Activated T-cell treated with anti-CD3 and anti-CD28 coated beads for 48 hours (primary cell): Measurements from ENCODE around the gene CD84.
"Not testable (repeated sequence)": the region's sequence is repeated elsewhere in the genome, so short reads cannot be mapped to it uniquely, and the experiment has no call there.

Experiments used
- DNase-seq: peaks from one replicate; pipeline ENCODE4 v3.0.0-alpha.2; 2020; ENCODE audit warnings: low read depth

Gene CD84

DNA sequence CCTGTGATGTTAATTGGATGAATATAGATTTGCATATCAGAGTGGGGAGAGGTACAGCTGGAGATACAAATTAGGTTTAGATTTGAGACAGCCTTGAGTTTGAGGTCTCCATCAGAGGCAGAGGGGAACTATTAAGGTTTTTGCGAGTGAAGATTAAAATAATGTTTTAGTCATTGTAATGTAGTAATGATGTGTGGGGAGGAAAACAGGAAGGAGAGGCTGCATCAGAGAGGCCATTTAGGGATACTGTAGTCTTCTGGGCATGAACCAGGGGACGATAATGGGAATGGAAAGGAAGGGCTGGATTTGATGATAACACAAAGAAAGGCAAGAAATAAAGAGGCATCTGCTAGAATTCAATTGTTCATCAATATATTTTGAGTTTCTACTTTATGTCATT lies 9.5 kb downstream of the CD84 start:
- no peak for DNase-seq

DNA sequence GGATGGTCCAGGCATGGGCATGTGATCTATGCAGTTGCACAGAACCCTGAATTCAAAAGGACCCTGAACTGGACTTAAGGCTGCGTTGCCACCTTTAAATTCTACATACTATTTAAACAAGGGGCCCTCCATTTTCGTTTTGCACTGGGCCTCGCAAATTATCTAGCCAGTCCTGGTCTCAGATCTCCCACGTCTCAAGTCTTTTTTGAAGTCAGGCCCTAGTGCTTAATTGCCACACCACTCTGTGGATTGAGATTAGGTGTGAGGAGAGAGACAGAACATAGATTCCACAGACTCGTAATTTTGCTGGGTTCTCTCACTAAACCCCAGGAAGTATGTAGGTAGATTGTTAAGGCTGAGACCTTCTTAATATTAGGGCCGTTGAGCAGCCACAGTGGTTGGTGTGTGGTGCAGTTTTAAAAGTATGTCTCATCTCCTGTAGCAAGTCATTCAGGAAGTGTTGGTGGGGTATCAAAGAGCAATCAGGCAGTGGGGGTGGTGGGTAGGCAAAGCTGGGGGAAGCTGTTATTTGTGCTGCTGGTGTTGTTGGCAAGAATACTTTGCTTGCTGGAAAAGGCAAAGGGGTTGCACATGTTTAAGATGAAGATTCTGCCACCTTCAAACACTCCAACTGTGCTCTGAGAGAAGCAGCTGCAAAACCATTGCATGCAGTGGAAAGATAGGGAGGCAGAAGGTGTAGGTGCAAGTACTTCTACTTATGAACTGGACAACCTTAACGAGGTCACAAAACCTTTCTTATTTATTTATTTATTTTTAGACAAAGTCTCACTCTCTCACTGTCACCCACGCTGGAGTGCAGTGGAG lies 11.2 kb downstream of the CD84 start:
- DNase-seq: peak; percentile 50

DNA sequence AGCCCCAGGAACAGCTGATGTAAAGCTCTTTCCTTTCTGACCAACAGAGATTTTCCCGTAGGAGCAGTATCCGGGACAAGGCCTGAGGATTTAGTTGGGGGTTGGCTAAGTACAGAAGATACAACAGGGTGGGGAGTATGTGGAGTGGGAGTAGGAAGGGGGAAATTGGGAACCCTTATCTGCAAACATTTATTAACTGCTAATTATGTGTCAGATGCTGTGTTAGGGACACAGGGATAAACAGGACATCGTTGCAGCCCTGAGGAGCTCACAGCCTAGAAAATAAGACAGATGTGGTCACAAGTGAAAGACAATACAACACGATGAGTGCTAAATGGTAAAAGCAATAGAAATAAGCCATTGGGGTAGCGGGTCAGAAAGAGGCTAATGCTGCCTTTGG lies 12.0 kb downstream of the CD84 start:
- no peak for DNase-seq

GRCh38 chr1:160565564-160565963 lies 13.7 kb downstream of the CD84 start:
- no peak for DNase-seq

GRCh38 chr1:160563230-160563629 lies 16.1 kb downstream of the CD84 start:
- not testable (repeated sequence) for DNase-seq

DNA sequence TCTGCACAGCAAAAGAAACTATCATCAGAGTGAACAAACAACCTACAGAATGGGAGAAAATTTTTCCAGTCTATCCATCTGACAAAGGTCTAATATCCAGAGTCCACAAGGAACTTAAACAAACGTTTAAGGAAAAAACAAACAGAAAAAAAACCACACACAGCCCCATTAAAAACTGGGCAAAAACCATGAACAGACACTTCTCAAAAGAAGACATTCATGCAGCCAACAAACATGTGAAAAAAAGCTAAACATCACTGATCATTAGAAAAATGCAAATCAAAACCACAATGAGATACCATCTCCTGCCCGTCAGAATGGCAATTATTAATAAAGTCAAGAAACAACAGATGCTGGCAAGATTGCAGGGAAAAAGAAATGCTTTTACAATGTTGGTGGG lies 16.6 kb downstream of the CD84 start:
- DNase-seq: not testable (repeated sequence)

- no peak for DNase-seq
Observed at GRCh38 chr1:160560806-160561205, 18.5 kb downstream of the CD84 start.

GRCh38 chr1:160560045-160560705 lies 19.1 kb downstream of the CD84 start:
- DNase-seq: no peak

DNA sequence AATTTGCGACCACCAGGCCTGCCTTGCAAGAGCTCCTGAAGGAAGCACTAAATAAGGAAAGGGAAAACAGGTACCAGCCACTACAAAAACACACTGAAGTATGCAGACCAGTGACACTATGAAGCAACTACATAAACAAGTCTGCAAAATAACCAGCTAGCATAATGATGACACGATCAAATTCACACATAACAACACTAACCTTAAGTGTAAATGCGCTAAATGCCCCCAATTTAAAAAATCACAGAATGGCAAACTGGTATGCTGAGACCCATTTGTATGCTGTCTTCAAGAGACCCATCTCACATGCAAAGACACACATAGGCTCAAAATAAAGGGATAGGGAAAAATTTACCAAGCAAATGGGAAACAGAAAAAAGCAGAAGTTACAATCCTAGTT lies 19.9 kb downstream of the CD84 start:
- not testable (repeated sequence) for DNase-seq

GRCh38 chr1:160558660-160559380 lies 20.5 kb downstream of the CD84 start:
- DNase-seq: no peak

DNA sequence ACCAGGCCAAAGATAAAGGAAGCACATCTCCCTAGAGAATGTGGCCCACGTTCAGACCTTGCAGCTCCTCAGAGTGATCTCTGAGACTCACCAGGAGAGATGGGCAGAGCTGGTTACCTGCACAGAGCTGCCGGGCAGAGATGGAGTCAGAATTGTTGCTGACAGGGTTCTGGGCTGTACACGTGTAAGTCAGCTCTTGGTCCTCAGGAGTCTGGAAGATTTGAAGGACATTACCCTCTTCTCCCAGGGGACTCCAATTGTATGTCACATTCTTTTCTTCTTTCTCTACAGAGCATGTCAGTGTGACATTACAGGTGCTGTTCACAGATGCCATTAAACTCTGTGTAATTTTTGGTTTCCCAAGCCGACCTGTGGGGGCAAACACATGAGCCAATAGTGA lies 25.5 kb downstream of the CD84 start:
- no peak for DNase-seq

- no peak for DNase-seq
Observed at GRCh38 chr1:160552425-160552824, 26.9 kb downstream of the CD84 start.

GRCh38 chr1:160550572-160551034 lies 28.7 kb downstream of the CD84 start:
- peak; percentile 63 for DNase-seq

- DNase-seq: no peak
Observed at GRCh38 chr1:160549665-160550006, 29.7 kb downstream of the CD84 start.

- DNase-seq: no peak
Observed at GRCh38 chr1:160548960-160549664, 30.2 kb downstream of the CD84 start.

DNA sequence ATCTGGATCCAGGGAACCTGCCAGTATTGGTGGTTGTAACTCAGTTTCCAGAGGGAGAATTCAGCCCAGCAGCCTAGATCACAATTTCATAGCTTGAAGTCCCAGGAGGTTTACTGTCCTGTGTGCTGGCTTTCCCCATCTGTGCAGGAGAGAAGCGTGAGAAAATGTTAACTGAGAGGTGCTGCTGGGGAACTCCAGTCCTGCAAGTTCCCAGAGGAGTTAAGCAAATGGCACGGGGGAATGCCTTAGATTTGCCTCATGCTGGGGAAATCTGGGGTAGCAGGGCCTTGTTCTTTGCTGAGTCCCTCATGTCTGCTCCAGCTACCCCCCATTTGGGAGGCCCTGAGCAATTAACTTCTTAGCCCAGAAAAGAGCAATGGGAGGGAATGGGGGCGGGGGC lies 31.1 kb downstream of the CD84 start:
- DNase-seq: no peak

DNA sequence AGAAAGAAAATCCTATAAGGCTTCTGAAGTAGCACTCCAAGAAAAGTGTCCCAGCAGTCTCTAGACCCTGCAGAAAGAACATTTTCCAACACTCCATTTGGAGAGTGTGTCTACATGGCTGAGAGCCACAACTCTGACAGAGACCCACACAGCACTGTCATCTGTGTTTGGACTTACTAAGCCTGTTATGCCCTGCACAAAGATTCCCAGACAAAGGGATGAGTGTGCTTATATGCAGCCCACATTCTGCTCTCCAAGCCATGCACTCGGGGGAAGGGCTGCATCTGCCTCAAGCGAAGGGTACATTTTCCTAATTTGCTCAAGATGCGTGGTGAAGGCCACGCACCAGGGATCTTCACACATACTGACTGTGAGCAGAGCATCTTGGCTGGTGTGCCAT lies 31.9 kb downstream of the CD84 start:
- no peak for DNase-seq

GRCh38 chr1:160546942-160547341 lies 32.4 kb downstream of the CD84 start:
- DNase-seq: no peak

- DNase-seq: no peak
Observed at GRCh38 chr1:160544647-160545046, 34.6 kb downstream of the CD84 start.

GRCh38 chr1:160542303-160542945 lies 36.9 kb downstream of the CD84 start:
- DNase-seq: no peak

DNA sequence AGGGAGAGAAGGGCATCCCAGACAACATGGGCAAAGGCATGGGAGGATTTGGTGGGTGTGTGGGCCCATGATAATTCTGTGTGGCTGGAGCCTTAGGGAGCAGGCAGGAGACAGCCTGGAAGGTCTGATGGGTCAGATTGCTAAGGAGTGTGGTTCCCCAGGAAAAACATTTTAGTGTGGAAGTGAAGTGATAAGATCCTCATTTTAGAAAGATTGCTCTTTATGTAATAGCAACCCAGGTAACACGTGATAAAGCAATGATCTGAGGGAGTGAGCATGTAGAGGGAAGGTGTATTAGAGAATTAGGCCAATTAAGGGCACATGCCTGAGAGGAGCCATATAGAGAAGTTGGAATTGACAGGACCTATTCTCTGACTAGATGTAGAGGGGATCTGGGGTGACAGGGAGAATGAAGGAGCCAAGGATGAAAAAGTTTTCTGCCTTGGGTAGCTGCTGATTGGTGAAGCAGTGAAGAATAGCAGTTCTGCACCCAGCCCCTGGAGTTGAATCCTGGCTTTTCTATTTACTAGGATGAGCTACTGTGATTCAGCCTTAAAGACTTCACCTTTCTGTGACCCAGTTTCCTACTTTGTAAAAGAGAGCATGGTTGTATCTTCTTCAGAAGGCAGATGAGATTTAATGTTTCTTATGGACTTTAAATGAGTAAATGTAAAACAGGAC lies 37.5 kb downstream of the CD84 start:
- DNase-seq: no peak
